22Rv1 (cell line): ENCODE measurements around the gene LAYN.

Source experiments
- CTCF ChIP-seq: fragments of 450-650 bp; IDR thresholded peaks from 2 replicates; pipeline ENCODE4 v1.5.1; 2017; ENCODE audit warnings: mild to moderate bottlenecking
- ZFX ChIP-seq: fragments of 450-650 bp; IDR thresholded peaks from 2 replicates; pipeline ENCODE4 v1.6.1; 2017; ENCODE audit warnings: antibody characterized with exemption, borderline replicate concordance

DNA sequence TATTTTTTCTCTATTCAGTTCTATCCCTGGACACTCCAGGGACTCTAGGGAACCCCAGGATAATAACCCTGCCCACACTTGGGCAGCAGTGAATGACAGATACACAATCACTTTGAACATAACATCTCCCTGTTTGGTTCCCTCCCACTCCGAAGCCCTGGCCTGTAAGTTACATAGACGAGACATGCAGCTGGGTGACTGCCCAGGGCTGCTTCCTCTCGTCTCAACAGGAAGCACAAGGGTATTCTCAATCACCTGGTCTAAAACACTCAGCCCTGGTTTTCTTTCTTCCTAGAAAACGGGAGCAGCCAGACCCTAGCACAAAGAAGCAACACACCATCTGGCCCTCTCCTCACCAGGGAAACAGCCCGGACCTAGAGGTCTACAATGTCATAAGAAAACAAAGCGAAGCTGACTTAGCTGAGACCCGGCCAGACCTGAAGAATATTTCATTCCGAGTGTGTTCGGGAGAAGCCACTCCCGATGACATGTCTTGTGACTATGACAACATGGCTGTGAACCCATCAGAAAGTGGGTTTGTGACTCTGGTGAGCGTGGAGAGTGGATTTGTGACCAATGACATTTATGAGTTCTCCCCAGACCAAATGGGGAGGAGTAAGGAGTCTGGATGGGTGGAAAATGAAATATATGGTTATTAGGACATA lies 19.4 kb downstream of the LAYN start:
- no peak for TF ChIP-seq CTCF
- no peak for TF ChIP-seq ZFX
